CD4-positive, alpha-beta T cell treated with Interleukin-17A for 4 hours (primary cell): ENCODE data around the gene SIGLEC12.
A peak's percentile ranks its signal among the peaks of the same experiment; 100 is the strongest.
"Not testable (repeated sequence)": the region's sequence is repeated elsewhere in the genome, so short reads cannot be mapped to it uniquely, and the experiment has no call there.

Source experiments
- DNase-seq: peaks from one replicate; pipeline ENCODE4 v3.0.0-alpha.2; 2020; ENCODE audit warnings: mixed read lengths

SIGLEC12 gene

GRCh38 chr19:51479531-51480331 lies 21.9 kb downstream of the SIGLEC12 start:
- DNase-seq, result no peak

- DNase-seq, result no peak
Observed at GRCh38 chr19:51478381-51479234, 23.0 kb downstream of the SIGLEC12 start, which contains the start of gene CEACAM18. CEACAM18 (plus strand) TSS chr19:51478539.

GRCh38 chr19:51477344-51477743 lies 24.3 kb downstream of the SIGLEC12 start:
- no peak for DNase-seq

- no peak for DNase-seq
Observed at GRCh38 chr19:51476164-51476563, 25.4 kb downstream of the SIGLEC12 start.

GRCh38 chr19:51473009-51473707 lies 28.4 kb downstream of the SIGLEC12 start:
- DNase-seq, result peak; percentile 87

- DNase-seq, result no peak
Observed at GRCh38 chr19:51472607-51473006, 29.0 kb downstream of the SIGLEC12 start.

GRCh38 chr19:51471527-51471926 lies 30.1 kb downstream of the SIGLEC12 start:
- DNase-seq, result no peak

GRCh38 chr19:51470966-51471365 lies 30.6 kb downstream of the SIGLEC12 start:
- DNase-seq, result no peak

GRCh38 chr19:51469629-51470028 lies 32.0 kb downstream of the SIGLEC12 start:
- no peak for DNase-seq

GRCh38 chr19:51469162-51469561 lies 32.4 kb downstream of the SIGLEC12 start:
- DNase-seq, result no peak

- no peak for DNase-seq
Observed at GRCh38 chr19:51468545-51468920, 33.1 kb downstream of the SIGLEC12 start.

- DNase-seq, result no peak
Observed at GRCh38 chr19:51467864-51468544, 33.6 kb downstream of the SIGLEC12 start.

- DNase-seq, result no peak
Observed at GRCh38 chr19:51466723-51467122, 34.9 kb downstream of the SIGLEC12 start.

GRCh38 chr19:51463976-51464581 lies 37.5 kb downstream of the SIGLEC12 start:
- DNase-seq, result not testable (repeated sequence)

- DNase-seq, result no peak
Observed at GRCh38 chr19:51462681-51463080, 38.9 kb downstream of the SIGLEC12 start.

GRCh38 chr19:51462276-51462675 lies 39.3 kb downstream of the SIGLEC12 start:
- no peak for DNase-seq

GRCh38 chr19:51461723-51462161 lies 39.9 kb downstream of the SIGLEC12 start:
- no peak for DNase-seq

GRCh38 chr19:51460164-51460992 lies 41.2 kb downstream of the SIGLEC12 start:
- DNase-seq, result no peak

- DNase-seq, result no peak
Observed at GRCh38 chr19:51458899-51459505, 42.6 kb downstream of the SIGLEC12 start.

- no peak for DNase-seq
Observed at GRCh38 chr19:51458051-51458645, 43.5 kb downstream of the SIGLEC12 start, which contains the start of gene SIGLEC8. SIGLEC8 (minus strand) TSS chr19:51458454; CDS start chr19:51458387, 67 bp downstream.
